Heart left ventricle (tissue), 16 donors: Measurements from ENCODE around the gene PAN3. TPM values are rescaled to one million over a fixed set of nuclear protein-coding genes. Genes with fewer than 3 reads are reported as not detected.

Experiments used
- ATAC-seq, 4 donors: fragments of 200-7000 bp; cut with Tn5 transposase; one replicate each; pipeline ENCODE4 v1.9.1; 2020 to 2022; ENCODE audit warnings: moderate library complexity in 4 of 4, mild to moderate bottlenecking in 3 of 4, moderate number of reproducible peaks in 1 of 4
- DNase-seq, 5 donors: peaks; one replicate each; pipeline ENCODE4 v3.0.0-alpha.2; 2020
- H3K27ac ChIP-seq, 12 donors: fragments of 200-600 bp; sonication (generic) in 4 of 12; one replicate each; pipeline versions ENCODE4 v1.5.0 to v1.8.0; 2016 to 2022; ENCODE audit warnings: mild to moderate bottlenecking in 2 of 12
- H3K27me3 ChIP-seq, 9 donors: fragments of 200-600 bp; sonication (generic) in 2 of 9; one replicate each; pipeline versions ENCODE4 v1.5.1 to v1.8.0; 2016 to 2022; ENCODE audit warnings: mild to moderate bottlenecking in 3 of 9
- H3K36me3 ChIP-seq, 9 donors: fragments of 200-600 bp; sonication (generic) in 2 of 9; one replicate each; pipeline versions ENCODE4 v1.5.0 to v1.8.0; 2018 to 2022; ENCODE audit warnings: mild to moderate bottlenecking in 2 of 9
- H3K4me1 ChIP-seq, 12 donors: fragments of 200-600 bp; sonication (generic) in 4 of 12; one replicate each; pipeline versions ENCODE4 v1.5.0 to v1.8.0; 2016 to 2022; ENCODE audit warnings: mild to moderate bottlenecking in 3 of 12
- H3K4me3 ChIP-seq, 12 donors: fragments of 200-600 bp; sonication (generic) in 4 of 12; one replicate each; pipeline versions ENCODE4 v1.5.0 to v1.8.0; 2017 to 2022; ENCODE audit warnings: mild to moderate bottlenecking in 9 of 12, moderate library complexity in 4 of 12
- H3K9me3 ChIP-seq, 12 donors: fragments of 200-600 bp; sonication (generic) in 4 of 12; one replicate each; pipeline versions ENCODE4 v1.5.0 to v1.8.0; 2016 to 2022; ENCODE audit warnings: mild to moderate bottlenecking in 1 of 12
- CTCF ChIP-seq, 12 donors: fragments of 200-600 bp; sonication (generic) in 4 of 12; IDR thresholded peaks; one replicate each; pipeline versions ENCODE4 v1.5.0 to v1.8.0; 2018 to 2022; ENCODE audit warnings: antibody characterized with exemption in 12 of 12, mild to moderate bottlenecking in 5 of 12
- POLR2A ChIP-seq, 2 donors: fragments of 450-650 bp; IDR thresholded peaks; one replicate each; pipeline ENCODE4 v1.6.1; 2017; ENCODE audit warnings: antibody characterized with exemption in 2 of 2, mild to moderate bottlenecking in 2 of 2, moderate library complexity in 2 of 2
- WGBS, 4 donors: extraction: QIAGEN DNeasy Blood & Tissue Kit in 2 of 4; methylation state at CpG; one replicate each; pipeline versions ENCODE4 v1.1.5 to v1.1.7; 2013 to 2018; 5-methylcytosine and 5-hydroxymethylcytosine counted together
- intact Hi-C, 10 donors: fragments of 100-400 bp; cut with DNase I; formaldehyde crosslinking; loops; one replicate each; pipeline versions ENCODE4 v1.11.1 to v1.14.2; 2022
- polyA plus RNA-seq, 2 donors: library from polyadenylated mRNA; stranded (reverse); fragments of 200-250 nt; gene quantifications; one replicate each; pipeline ENCODE4 v1.2.3, GENCODE V29; 2013
- total RNA-seq, 9 donors: library from RNA; depleted of rRNA in 2 of 9; stranded (reverse); fragments of >200 nt in 2 of 9; fragmentation: NEBNext Ultra II Directional in 3 of 9; extraction: Animal tissue kit (Norgen Biotek cat#: 25700) in 3 of 9; gene quantifications; one replicate each; pipeline versions ENCODE4 v1.1.0 to v1.2.4, GENCODE V29; 2016 to 2023
- donor health status: ischemic (EF 13 %, LVEDD 7.1; RV severe dilation, severe dysfunction).
- donor health status: healthy with polysubstance abuse.
- donor health status: DM: no; HTN: yes; CAD: no.
- donor health status: DM: no; HTN: no; CAD: no.
- donor health status: ischemic (EF 25% LVEDD 6.9; RV normal size, moderate dysfunction).
- donor health status: ischemic (EF 25% LVEDD 5.7; RV mildly dilated, moderate dysfunction).
- donor health status: healthy.
- donor health status: DM: yes; HTN: yes; CAD: no.
- donor health status: ischemic (EF 35%, LVEDD 5.7; RV mildly dilated, moderate dysfunction).
- donor health status: nonischemic (EF 11% LVEDD 7.7; RV severe dilation, severe dysfunction).
- donor health status: DM: yes; HTN: yes; CAD: no.
- donor health status: PGD.
- donor health status: ischemic (EF 29% LVEDD 5.4; RV normal size, mild dysfunction).
- donor health status: nonischemic (EF 23%, LVEDD 6.1; RV moderate dilation, normal function).

PAN3 gene
- total and polyA plus RNA-seq, 11 donors, result 4.1 to 18.8 (median 9.2) TPM

GRCh38 chr13:28324181-28324789 lies 185.9 kb downstream of the PAN3 start:
- Histone ChIP-seq H3K36me3 (peaks cover 0 to 36% (median 0%) of the 10 kb centered on the region in 9 donors), H3K27me3 (no peaks in the 10 kb centered on the region), H3K4me3 (peak overlapping the region in 1 of 12 donors; percentile 11), H3K9me3 (no peaks in the 10 kb centered on the region), H3K4me1 (peaks cover 4 to 55% (median 25%) of the 10 kb centered on the region in 12 donors), H3K27ac (peak overlapping the region in 11 of 12 donors; percentile 10 to 82 (median 63))
- 15 to 27% (median 26%) methylated on average over 4 of the region's 4 CpGs for WGBS, 4 donors
- ATAC-seq (peak; percentile 72 to 88 (median 81)), DNase-seq (peak in 4 of 5 donors; percentile 50 to 70 (median 62))
- TF ChIP-seq CTCF (IDR thresholded peaks at IDR 0.05) (peak; percentile 67 to 91 (median 79)), POLR2A (IDR thresholded peaks at IDR 0.05) (no peak)
- intact Hi-C loops, result loop anchor here (1.0 to 10.0 kb wide), 13 partner anchors 78 to 473 kb away; partner anchors contain the start of gene FLT1 (in 2 of the 10)

GRCh38 chr13:28325022-28325421 lies 186.7 kb downstream of the PAN3 start:
- peak in 2 of 5 donors; percentile 38 to 46 for DNase-seq
- H3K9me3 ChIP-seq, result no peaks in the 10 kb centered on the region
- H3K27ac ChIP-seq, result peak overlapping the region in 9 of 12 donors; percentile 39 to 82 (median 65)
- no peaks in the 10 kb centered on the region for H3K27me3 ChIP-seq
- peaks cover 0 to 28% (median 0%) of the 10 kb centered on the region in 9 donors for H3K36me3 ChIP-seq
- 33 to 45% (median 41%) methylated on average over 2 of the region's 2 CpGs for WGBS, 4 donors
- intact Hi-C loops, result loop anchor here in 8 of 10 donors (2.0 to 10.0 kb wide), 8 partner anchors 100 to 472 kb away; partner anchors contain the start of gene FLT1 (in 1 of the 8)
- TF ChIP-seq CTCF (IDR thresholded peaks at IDR 0.05), result no peak
- no peak for TF ChIP-seq POLR2A (IDR thresholded peaks at IDR 0.05)
- H3K4me3 ChIP-seq, result peak overlapping the region in 1 of 12 donors; percentile 11
- H3K4me1 ChIP-seq, result peaks cover 4 to 60% (median 31%) of the 10 kb centered on the region in 12 donors
- ATAC-seq, result peak in 2 of 4 donors; percentile 22 to 55

- Histone ChIP-seq H3K4me3 (no peak overlapping the region), H3K27me3 (no peaks in the 10 kb centered on the region), H3K36me3 (peaks cover 0 to 22% (median 0%) of the 10 kb centered on the region in 9 donors), H3K4me1 (peaks cover 4 to 57% (median 33%) of the 10 kb centered on the region in 12 donors), H3K9me3 (no peaks in the 10 kb centered on the region), H3K27ac (peak overlapping the region in 1 of 12 donors; percentile 1)
- ATAC-seq, result no peak
- WGBS, 4 donors, result 72 to 87% (median 80%) methylated on average over 2 of the region's 2 CpGs
- no peak for DNase-seq
- intact Hi-C loops, result loop anchor here in 6 of 10 donors (5.0 to 10.0 kb wide), 6 partner anchors 99 to 471 kb away; partner anchors contain the start of gene FLT1 (in 1 of the 6)
- TF ChIP-seq CTCF (IDR thresholded peaks at IDR 0.05), result no peak
- TF ChIP-seq POLR2A (IDR thresholded peaks at IDR 0.05), result no peak
Observed at GRCh38 chr13:28326056-28326455, 187.7 kb downstream of the PAN3 start.
